Keratinocyte (primary cell): Measurements from ENCODE around the gene SLC37A1. TPM values are rescaled to one million over a fixed set of nuclear protein-coding genes. Genes with fewer than 3 reads are reported as not detected.

Experiments
- DNase-seq: peaks from one replicate; pipeline ENCODE4 v3.0.0-alpha.2; 2011; ENCODE audit warnings: low read depth, missing footprints, low spot score
- FAIRE-seq: peaks from 2 replicates; lab custom pipeline; 2011; peaks lifted over from hg19 to GRCh38; lab: Jason Lieb, UNC
- H2AFZ ChIP-seq: 2 replicates; pipeline ENCODE4 v1.6.0; 2012; ENCODE audit warnings: low read length, control low read depth, inconsistent platforms; ENCODE audit not compliant: control insufficient read depth
- H3K27ac ChIP-seq: 2 replicates; pipeline ENCODE4 v1.5.1; 2011; ENCODE audit warnings: low read length; ENCODE audit not compliant: control insufficient read depth, insufficient read depth
- H3K27me3 ChIP-seq: 3 replicates; pipeline ENCODE4 v1.6.0; 2011; ENCODE audit warnings: low read length; ENCODE audit not compliant: control insufficient read depth, insufficient read depth; ENCODE audit errors: extremely low read depth
- H3K36me3 ChIP-seq, 2 experiments: 2 replicates in 1 of 2; 3 replicates in 1 of 2; pipeline ENCODE4 v1.5.1; 2011; ENCODE audit warnings: low read length in 2 of 2, mild to moderate bottlenecking in 1 of 2; ENCODE audit not compliant: control insufficient read depth in 2 of 2, insufficient read depth in 2 of 2; ENCODE audit errors: extremely low read depth in 1 of 2
- H3K4me1 ChIP-seq: 3 replicates; pipeline ENCODE4 v1.5.1; 2011; ENCODE audit warnings: low read length; ENCODE audit not compliant: control insufficient read depth, insufficient read depth; ENCODE audit errors: extremely low read depth
- H3K4me2 ChIP-seq: 3 replicates; pipeline ENCODE4 v1.6.0; 2011; ENCODE audit warnings: low read depth, low read length; ENCODE audit not compliant: control insufficient read depth, insufficient read depth; ENCODE audit errors: extremely low read depth
- H3K4me3 ChIP-seq, 3 experiments: fragments of 200-600 bp in 1 of 3; sonication (generic) in 1 of 3; 2 replicates in 2 of 3; 3 replicates in 1 of 3; pipeline ENCODE4 v1.5.1; 2011 to 2016; ENCODE audit warnings: low read length in 3 of 3, mild to moderate bottlenecking in 3 of 3, control low read depth in 2 of 3, inconsistent platforms in 1 of 3, low read depth in 1 of 3, mixed read lengths in 1 of 3, mixed run types in 1 of 3, moderate library complexity in 1 of 3; ENCODE audit not compliant: control insufficient read depth in 2 of 3, insufficient read depth in 2 of 3; ENCODE audit errors: extremely low read depth in 1 of 3
- H3K79me2 ChIP-seq: 2 replicates; pipeline ENCODE4 v1.6.0; 2012; ENCODE audit warnings: low read length; ENCODE audit not compliant: control insufficient read depth, insufficient read depth
- H3K9ac ChIP-seq: 3 replicates; pipeline ENCODE4 v1.6.0; 2011; ENCODE audit warnings: low read length; ENCODE audit not compliant: control insufficient read depth, insufficient read depth; ENCODE audit errors: extremely low read depth
- H3K9me1 ChIP-seq: 3 replicates; pipeline ENCODE4 v1.6.0; 2011; ENCODE audit warnings: low read length; ENCODE audit not compliant: control insufficient read depth, insufficient read depth; ENCODE audit errors: extremely low read depth
- H3K9me3 ChIP-seq: 2 replicates; pipeline ENCODE4 v1.5.1; 2012; ENCODE audit warnings: low read depth, low read length; ENCODE audit not compliant: control insufficient read depth
- H4K20me1 ChIP-seq: 3 replicates; pipeline ENCODE4 v1.6.0; 2011; ENCODE audit warnings: low read length; ENCODE audit not compliant: control insufficient read depth, insufficient read depth; ENCODE audit errors: extremely low read depth
- EZH2 ChIP-seq: IDR thresholded peaks from one replicate; pipeline ENCODE4 v1.6.1; 2012; ENCODE audit warnings: inconsistent platforms, mild to moderate bottlenecking, low read length, moderate library complexity
- dilution Hi-C: fragments of 300-500 bp; cut with MboI; formaldehyde crosslinking; loops from one replicate; pipeline ENCODE4 v1.7.0; 2020; ENCODE audit warnings: low sequenced_read_pairs; ENCODE audit not compliant: extremely low pct_ligation_motif_present
- polyA plus RNA-seq, 5 experiments: library from polyadenylated mRNA; depleted of rRNA in 3 of 5; stranded (reverse) in 3 of 5; stranded (forward) in 1 of 5; unstranded in 1 of 5; fragments of >200 nt; gene quantifications; 1 replicate in 1 of 5; 2 replicates in 3 of 5; 3 replicates in 1 of 5; pipeline versions ENCODE4 v1.2.1 to v1.2.3, GENCODE V29; 2011 to 2012; ENCODE audit warnings: missing spikeins in 2 of 5, low read depth in 1 of 5, low replicate concordance in 1 of 5
- TF ChIP-seq, protein P1 (sequence below), 3 experiments: IDR thresholded peaks in 1 of 3; conservative IDR thresholded peaks in 1 of 3; optimal IDR thresholded peaks in 1 of 3; 2 replicates in 2 of 3; 3 replicates in 1 of 3; pipeline versions ENCODE3 to v1.5.1; 2011; ENCODE audit warnings: low read length in 3 of 3, mild to moderate bottlenecking in 3 of 3, moderate library complexity in 2 of 3, control low read depth in 1 of 3, inconsistent platforms in 1 of 3; ENCODE audit not compliant: insufficient read depth in 2 of 3; ENCODE audit errors: extremely low read depth in 1 of 3

The SLC37A1 gene
- polyA plus RNA-seq, 1 donor (not counting 4 experiments of a cell fraction or from before 2014, with no cell fraction given) = 4.1 TPM

- no peaks in the 10 kb centered on the region for H3K27me3 ChIP-seq
- no peak for DNase-seq
- TF ChIP-seq, protein P1, sequence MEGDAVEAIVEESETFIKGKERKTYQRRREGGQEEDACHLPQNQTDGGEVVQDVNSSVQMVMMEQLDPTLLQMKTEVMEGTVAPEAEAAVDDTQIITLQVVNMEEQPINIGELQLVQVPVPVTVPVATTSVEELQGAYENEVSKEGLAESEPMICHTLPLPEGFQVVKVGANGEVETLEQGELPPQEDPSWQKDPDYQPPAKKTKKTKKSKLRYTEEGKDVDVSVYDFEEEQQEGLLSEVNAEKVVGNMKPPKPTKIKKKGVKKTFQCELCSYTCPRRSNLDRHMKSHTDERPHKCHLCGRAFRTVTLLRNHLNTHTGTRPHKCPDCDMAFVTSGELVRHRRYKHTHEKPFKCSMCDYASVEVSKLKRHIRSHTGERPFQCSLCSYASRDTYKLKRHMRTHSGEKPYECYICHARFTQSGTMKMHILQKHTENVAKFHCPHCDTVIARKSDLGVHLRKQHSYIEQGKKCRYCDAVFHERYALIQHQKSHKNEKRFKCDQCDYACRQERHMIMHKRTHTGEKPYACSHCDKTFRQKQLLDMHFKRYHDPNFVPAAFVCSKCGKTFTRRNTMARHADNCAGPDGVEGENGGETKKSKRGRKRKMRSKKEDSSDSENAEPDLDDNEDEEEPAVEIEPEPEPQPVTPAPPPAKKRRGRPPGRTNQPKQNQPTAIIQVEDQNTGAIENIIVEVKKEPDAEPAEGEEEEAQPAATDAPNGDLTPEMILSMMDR (optimal IDR thresholded peaks at IDR 0.05 in 1 of 3, IDR thresholded peaks at IDR 0.05 in 1 of 3, conservative IDR thresholded peaks at IDR 0.05 in 1 of 3; ENCODE audit: extremely low read depth in 1 of 3, insufficient read depth in 2 of 3, low read length in 3 of 3) = no peak
- no peak for TF ChIP-seq EZH2
- H3K79me2 ChIP-seq = no peaks in the 10 kb centered on the region
- H3K27ac ChIP-seq = no peak overlapping the region
- peaks cover 0 to 11% of the 10 kb centered on the region in 2 experiments for H3K36me3 ChIP-seq
- no peaks in the 10 kb centered on the region for H3K9me3 ChIP-seq
- no peak for FAIRE-seq
- no peaks in the 10 kb centered on the region for H3K9me1 ChIP-seq
- H2AFZ ChIP-seq = no peak overlapping the region
- no peak overlapping the region for H3K9ac ChIP-seq
- dilution Hi-C loops = no loop called here
- H3K4me1 ChIP-seq = no peaks in the 10 kb centered on the region
- H3K4me3 ChIP-seq = no peak overlapping the region
- no peaks in the 10 kb centered on the region for H4K20me1 ChIP-seq
- H3K4me2 ChIP-seq = no peak overlapping the region
Observed at GRCh38 chr21:42548687-42549406, 35.2 kb downstream of the SLC37A1 start.

DNA sequence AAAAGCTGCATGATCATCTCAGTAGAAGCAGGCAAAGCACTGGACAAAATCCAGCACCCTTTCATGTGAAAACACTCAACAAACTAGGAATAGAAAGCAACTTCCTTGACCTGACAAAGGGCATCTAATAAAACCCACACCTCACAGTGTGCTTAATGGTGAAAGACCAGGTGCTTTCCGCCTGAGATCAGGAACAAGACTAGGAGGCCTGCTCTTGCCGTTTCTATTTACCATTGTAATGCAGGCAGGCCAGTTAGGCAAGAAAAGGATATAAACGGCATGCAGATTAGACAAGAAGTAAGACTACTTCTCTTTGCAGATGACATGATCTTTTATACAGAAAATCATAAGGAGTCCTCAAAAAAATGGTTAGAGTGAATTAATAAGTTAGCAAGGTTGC is 37.2 kb downstream of the SLC37A1 start:
- Histone ChIP-seq H3K4me2 (no peak overlapping the region), H3K9me1 (no peaks in the 10 kb centered on the region), H3K27ac (no peak overlapping the region), H4K20me1 (no peaks in the 10 kb centered on the region), H2AFZ (no peak overlapping the region), H3K4me3 (no peak overlapping the region), H3K36me3 (peaks cover 0 to 8% of the 10 kb centered on the region in 2 experiments), H3K79me2 (no peaks in the 10 kb centered on the region), H3K9me3 (no peaks in the 10 kb centered on the region), H3K9ac (no peak overlapping the region), H3K27me3 (no peaks in the 10 kb centered on the region), H3K4me1 (no peaks in the 10 kb centered on the region)
- dilution Hi-C loops = no loop called here
- FAIRE-seq (no peak), DNase-seq (no peak)
- TF ChIP-seq, protein P1 (optimal IDR thresholded peaks at IDR 0.05 in 1 of 3, IDR thresholded peaks at IDR 0.05 in 1 of 3, conservative IDR thresholded peaks at IDR 0.05 in 1 of 3; ENCODE audit: extremely low read depth in 1 of 3, insufficient read depth in 2 of 3, low read length in 3 of 3) = no peak
- no peak for TF ChIP-seq EZH2
